ENCODE measurements around the gene CTH.

The CTH gene

DNA sequence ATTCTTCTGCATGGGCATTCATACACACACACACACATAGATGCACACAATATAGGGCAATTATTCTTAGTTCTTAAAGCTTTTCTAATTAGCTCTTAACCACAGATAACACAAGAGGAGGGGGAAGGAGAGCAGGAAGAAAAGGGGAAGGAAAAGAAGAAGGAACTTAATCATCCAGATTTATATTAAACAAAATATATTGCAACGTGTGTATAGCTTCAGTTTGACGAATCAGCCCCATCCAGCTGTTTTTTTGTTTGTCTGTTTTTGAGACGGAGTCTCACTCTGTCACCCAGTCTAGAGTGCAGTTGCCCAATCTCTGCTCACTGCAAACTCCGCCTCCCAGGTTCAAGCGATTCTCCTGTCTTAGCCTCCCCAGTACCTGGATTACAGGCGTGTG, 34.9 kb upstream of the CTH start:
- H3K4me3 ChIP-seq (ENCODE audit: low read depth, low read length), result no peak overlapping the region
- no peak for DNase-seq (ENCODE audit: low read depth)
- TF ChIP-seq, protein P1, sequence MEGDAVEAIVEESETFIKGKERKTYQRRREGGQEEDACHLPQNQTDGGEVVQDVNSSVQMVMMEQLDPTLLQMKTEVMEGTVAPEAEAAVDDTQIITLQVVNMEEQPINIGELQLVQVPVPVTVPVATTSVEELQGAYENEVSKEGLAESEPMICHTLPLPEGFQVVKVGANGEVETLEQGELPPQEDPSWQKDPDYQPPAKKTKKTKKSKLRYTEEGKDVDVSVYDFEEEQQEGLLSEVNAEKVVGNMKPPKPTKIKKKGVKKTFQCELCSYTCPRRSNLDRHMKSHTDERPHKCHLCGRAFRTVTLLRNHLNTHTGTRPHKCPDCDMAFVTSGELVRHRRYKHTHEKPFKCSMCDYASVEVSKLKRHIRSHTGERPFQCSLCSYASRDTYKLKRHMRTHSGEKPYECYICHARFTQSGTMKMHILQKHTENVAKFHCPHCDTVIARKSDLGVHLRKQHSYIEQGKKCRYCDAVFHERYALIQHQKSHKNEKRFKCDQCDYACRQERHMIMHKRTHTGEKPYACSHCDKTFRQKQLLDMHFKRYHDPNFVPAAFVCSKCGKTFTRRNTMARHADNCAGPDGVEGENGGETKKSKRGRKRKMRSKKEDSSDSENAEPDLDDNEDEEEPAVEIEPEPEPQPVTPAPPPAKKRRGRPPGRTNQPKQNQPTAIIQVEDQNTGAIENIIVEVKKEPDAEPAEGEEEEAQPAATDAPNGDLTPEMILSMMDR (IDR thresholded peaks at IDR 0.05; ENCODE audit: control insufficient read depth, extremely low read depth, insufficient read depth), result no peak

DNA sequence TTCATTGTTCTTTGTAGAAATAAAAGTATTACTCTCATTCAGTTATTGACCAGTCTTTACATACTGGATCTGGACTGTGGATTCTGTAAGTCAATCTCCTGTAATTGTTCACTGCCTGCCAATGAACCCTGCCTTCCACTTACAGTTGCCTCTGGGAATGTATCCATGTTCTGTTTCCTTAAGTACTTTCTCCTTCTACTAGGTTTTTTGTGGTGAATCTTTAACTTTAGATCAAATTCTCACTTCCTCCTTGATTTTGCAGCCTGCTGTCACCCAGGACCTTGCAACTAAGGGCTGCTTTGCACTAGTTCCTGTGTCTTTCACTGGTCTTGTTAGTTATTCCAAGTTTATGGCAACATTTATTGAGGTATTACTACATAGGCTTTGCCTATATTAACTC, 28.4 kb upstream of the CTH start:
- H3K4me3 ChIP-seq (ENCODE audit: low read depth, low read length), result no peak overlapping the region
- TF ChIP-seq, protein P1 (IDR thresholded peaks at IDR 0.05; ENCODE audit: control insufficient read depth, extremely low read depth, insufficient read depth), result no peak
- no peak for DNase-seq (ENCODE audit: low read depth)

DNA sequence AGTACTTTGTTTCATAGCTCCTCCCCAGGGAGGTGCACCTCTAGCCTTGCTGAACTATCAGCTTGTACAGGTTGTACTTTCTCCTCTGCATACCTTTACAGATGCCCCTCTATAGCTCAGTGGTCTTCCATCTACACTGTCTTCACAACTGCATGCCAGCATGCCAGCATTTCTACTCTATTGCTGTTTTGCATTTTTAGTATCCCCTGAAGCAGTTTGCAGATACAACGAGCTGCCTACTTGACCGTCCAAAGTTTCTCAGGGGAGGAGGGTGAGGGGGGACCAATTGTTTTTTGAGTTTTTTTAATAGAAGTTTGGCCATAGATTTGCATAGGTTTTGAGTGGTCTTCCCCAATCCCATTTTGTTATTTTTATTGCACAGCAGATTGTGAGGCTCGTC, 27.6 kb upstream of the CTH start:
- DNase-seq (ENCODE audit: low read depth), result no peak
- TF ChIP-seq, protein P1 (IDR thresholded peaks at IDR 0.05; ENCODE audit: control insufficient read depth, extremely low read depth, insufficient read depth), result no peak
- H3K4me3 ChIP-seq (ENCODE audit: low read depth, low read length), result no peak overlapping the region

DNA sequence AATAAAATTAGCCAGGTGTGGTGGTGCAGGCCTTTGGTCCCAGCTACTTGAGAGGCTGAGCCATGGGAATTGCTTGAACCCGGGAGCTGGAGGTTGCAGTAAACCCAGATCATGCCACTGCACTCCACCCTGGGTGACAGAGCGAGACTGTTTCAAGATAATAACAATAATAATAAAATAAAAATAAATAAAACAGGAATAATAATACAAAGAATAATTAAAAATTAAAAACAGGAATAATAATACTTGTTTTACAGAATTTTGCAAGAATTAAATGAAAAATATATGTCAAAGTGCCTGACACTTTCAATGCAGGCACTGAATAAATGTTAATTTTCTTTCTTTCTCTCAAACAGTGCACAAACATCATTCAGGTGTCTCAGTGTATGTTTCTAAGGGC, 26.5 kb upstream of the CTH start:
- no peak overlapping the region for H3K4me3 ChIP-seq (ENCODE audit: low read depth, low read length)
- DNase-seq (ENCODE audit: low read depth), result no peak
- TF ChIP-seq, protein P1 (IDR thresholded peaks at IDR 0.05; ENCODE audit: control insufficient read depth, extremely low read depth, insufficient read depth), result no peak

DNA sequence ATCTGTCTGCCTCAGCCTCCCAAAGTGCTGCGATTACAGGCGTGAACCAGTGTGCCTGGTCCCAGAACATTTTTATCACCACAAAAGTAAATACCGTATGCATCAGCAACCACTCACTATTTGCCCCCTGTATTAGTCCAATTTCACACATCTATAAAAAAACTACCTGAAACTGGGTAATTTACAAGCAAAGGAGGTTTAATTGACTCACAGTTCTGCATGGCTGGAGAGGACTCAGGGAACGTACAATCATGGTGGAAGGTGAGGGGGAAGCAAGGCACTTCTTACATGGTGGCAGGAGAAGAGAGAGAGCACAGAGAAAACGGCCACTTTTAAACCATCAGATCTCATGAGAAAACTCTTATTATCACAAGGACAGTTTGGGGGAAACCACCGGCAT, 25.6 kb upstream of the CTH start:
- DNase-seq (ENCODE audit: low read depth), result no peak
- H3K4me3 ChIP-seq (ENCODE audit: low read depth, low read length), result no peak overlapping the region
- TF ChIP-seq, protein P1 (IDR thresholded peaks at IDR 0.05; ENCODE audit: control insufficient read depth, extremely low read depth, insufficient read depth), result no peak

DNA sequence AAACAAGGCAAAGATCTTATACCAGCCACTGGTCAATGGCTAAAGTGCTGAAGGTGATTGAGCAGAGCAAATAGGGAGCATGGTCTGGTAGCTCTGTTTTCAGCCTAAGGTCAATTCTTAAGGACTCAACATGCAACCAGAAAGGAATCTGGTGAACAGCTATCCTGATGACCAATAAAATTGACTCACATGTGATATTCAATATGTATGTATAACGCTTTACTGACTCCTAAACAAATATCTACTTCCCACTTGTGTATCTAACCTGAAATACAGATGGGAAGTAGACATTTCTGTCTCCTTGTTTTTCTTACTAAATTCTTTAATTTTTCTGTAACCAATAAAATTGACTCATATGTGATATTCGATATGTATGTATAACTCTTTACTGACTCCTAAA, 24.9 kb upstream of the CTH start:
- no peak overlapping the region for H3K4me3 ChIP-seq (ENCODE audit: low read depth, low read length)
- no peak for DNase-seq (ENCODE audit: low read depth)
- TF ChIP-seq, protein P1 (IDR thresholded peaks at IDR 0.05; ENCODE audit: control insufficient read depth, extremely low read depth, insufficient read depth), result no peak

DNA sequence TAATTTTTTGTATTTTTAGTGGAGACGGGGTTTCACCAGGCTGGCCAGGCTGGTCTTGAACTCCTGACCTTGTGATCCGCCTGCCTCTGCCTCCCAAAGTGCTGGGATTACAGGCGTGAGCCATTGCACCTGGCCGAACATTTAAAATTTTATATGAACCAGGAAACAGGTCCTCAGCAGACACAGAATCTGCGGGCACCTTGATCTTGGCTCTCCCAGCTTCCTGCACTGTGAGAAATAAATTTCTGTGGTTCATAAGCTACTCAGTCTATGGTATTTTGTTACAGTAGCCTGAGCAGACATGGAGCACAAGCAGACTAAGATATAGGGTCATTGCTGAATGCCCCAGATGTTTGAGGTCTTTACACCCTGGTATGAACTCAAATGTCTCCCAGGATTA, 23.6 kb upstream of the CTH start:
- no peak overlapping the region for H3K4me3 ChIP-seq (ENCODE audit: low read depth, low read length)
- no peak for DNase-seq (ENCODE audit: low read depth)
- TF ChIP-seq, protein P1 (IDR thresholded peaks at IDR 0.05; ENCODE audit: control insufficient read depth, extremely low read depth, insufficient read depth), result no peak

All from LNCaP clone FGC (cell line).